ENCODE data around the gene OR6J1.

GRCh38 chr14:22667881-22668280, 23.7 kb upstream of the OR6J1 start:
- no peak for TF ChIP-seq POLR2AphosphoS5 (IDR thresholded peaks at IDR 0.05; ENCODE audit: borderline replicate concordance, low read depth, low read length)
- no peak for TF ChIP-seq EZH2 (IDR thresholded peaks at IDR 0.05)
- no peak for TF ChIP-seq FOXP2 (optimal IDR thresholded peaks at IDR 0.05; ENCODE audit: control extremely low read depth, extremely low read length, insufficient read depth)
